IMR-90 (cell line): ENCODE measurements around the gene KLK6. TPM values are rescaled to one million over a fixed set of nuclear protein-coding genes. Genes with fewer than 3 reads are reported as not detected.

ENCODE experiments used
- ATAC-seq: fragments of 200-7000 bp; cut with Tn5 transposase; 2 replicates; pipeline ENCODE4 v1.9.1; 2020; ENCODE audit warnings: low read depth, mild to moderate bottlenecking, moderate library complexity
- BruUV-seq: library from RNA; stranded (reverse); fragments of 400-500 nt; replicated peaks from 2 replicates; lab custom pipeline; 2021; lab: Mats Ljungman, UMichigan
- CTCF ChIA-PET: fragments of 300-600 bp; formaldehyde crosslinking; extraction: SDS; loops from one replicate; lab custom pipeline; 2021; ENCODE audit warnings: antibody characterized with exemption; lab: Yijun Ruan, JAX
- POLR2A ChIA-PET: fragments of 300-600 bp; sonication (Branson Sonifier 250); formaldehyde crosslinking; loops from one replicate; lab custom pipeline; 2022; ENCODE audit warnings: antibody characterized with exemption; ENCODE audit not compliant: unreplicated experiment; lab: Charles Lee
- DNase-seq: peaks from one replicate; pipeline ENCODE4 v3.0.0; 2013
- H2AFZ ChIP-seq: replicated peaks from 2 replicates; pipeline ENCODE3; 2013; ENCODE audit warnings: low read length, mild to moderate bottlenecking; ENCODE audit not compliant: poor library complexity
- H2AK5ac ChIP-seq: 2 replicates; pipeline ENCODE4 v1.6.1; 2013; ENCODE audit warnings: low read depth, low read length, inconsistent platforms
- H2AK9ac ChIP-seq: replicated peaks from 2 replicates; pipeline ENCODE3; 2013; ENCODE audit warnings: mild to moderate bottlenecking, low read depth, low read length, moderate library complexity; ENCODE audit not compliant: poor library complexity
- H2BK120ac ChIP-seq: 2 replicates; pipeline ENCODE4 v1.6.1; 2013; ENCODE audit warnings: low read depth, low read length, inconsistent platforms
- H2BK15ac ChIP-seq: 3 replicates; pipeline ENCODE4 v1.6.1; 2013; ENCODE audit warnings: low read depth, low read length, inconsistent platforms
- H2BK20ac ChIP-seq: 2 replicates; pipeline ENCODE4 v1.6.1; 2013; ENCODE audit warnings: low read depth, mild to moderate bottlenecking, inconsistent platforms, low read length, moderate library complexity
- H2BK5ac ChIP-seq: 2 replicates; pipeline ENCODE4 v1.6.1; 2013; ENCODE audit warnings: mild to moderate bottlenecking, low read depth, low read length, inconsistent platforms; ENCODE audit not compliant: poor library complexity, severe bottlenecking
- H3K14ac ChIP-seq: replicated peaks from 2 replicates; pipeline ENCODE4 v1.6.1; 2013; ENCODE audit warnings: low read depth, low read length, inconsistent platforms
- H3K18ac ChIP-seq: 2 replicates; pipeline ENCODE4 v1.6.1; 2013; ENCODE audit warnings: low read depth, low read length, control low read depth
- H3K23ac ChIP-seq: 2 replicates; pipeline ENCODE4 v1.6.1; 2013; ENCODE audit warnings: low read depth, low read length, inconsistent platforms
- H3K27ac ChIP-seq: 2 replicates; pipeline ENCODE4 v1.5.1; 2013; ENCODE audit warnings: mild to moderate bottlenecking, control low read depth, low read length; ENCODE audit not compliant: insufficient read depth
- H3K27me3 ChIP-seq: 2 replicates; pipeline ENCODE4 v1.6.1; 2013; ENCODE audit warnings: low read length; ENCODE audit not compliant: control insufficient read depth, insufficient read depth
- H3K36me3 ChIP-seq: 2 replicates; pipeline ENCODE4 v1.6.1; 2013; ENCODE audit warnings: low read length, mixed read lengths; ENCODE audit not compliant: control insufficient read depth, insufficient read depth
- H3K4ac ChIP-seq: 2 replicates; pipeline ENCODE4 v1.6.1; 2013; ENCODE audit warnings: low read depth, low read length, inconsistent platforms
- H3K4me1 ChIP-seq: 2 replicates; pipeline ENCODE4 v1.6.1; 2013; ENCODE audit warnings: low read length, mixed read lengths; ENCODE audit not compliant: control insufficient read depth, insufficient read depth
- H3K4me2 ChIP-seq: 2 replicates; pipeline ENCODE4 v1.6.1; 2013; ENCODE audit warnings: low read depth, mild to moderate bottlenecking, control low read depth, low read length, moderate library complexity
- H3K4me3 ChIP-seq: 2 replicates; pipeline ENCODE4 v1.5.1; 2013; ENCODE audit warnings: low read depth, mild to moderate bottlenecking, control low read depth, low read length, moderate library complexity; ENCODE audit not compliant: insufficient read depth
- H3K56ac ChIP-seq: 2 replicates; pipeline ENCODE4 v1.6.1; 2013; ENCODE audit warnings: low read length, inconsistent platforms; ENCODE audit not compliant: insufficient read depth; ENCODE audit errors: extremely low read depth
- H3K79me1 ChIP-seq, 2 experiments: 2 replicates each; pipeline ENCODE4 v1.6.1; 2013; ENCODE audit warnings: low read length in 2 of 2, inconsistent platforms in 1 of 2, low read depth in 1 of 2
- H3K9ac ChIP-seq: 2 replicates; pipeline ENCODE4 v1.6.1; 2013; ENCODE audit warnings: low read depth, low read length, control low read depth
- H3K9me1 ChIP-seq: 2 replicates; pipeline ENCODE4 v1.6.1; 2013; ENCODE audit warnings: low read length, inconsistent platforms; ENCODE audit not compliant: insufficient read depth
- H3K9me3 ChIP-seq: 2 replicates; pipeline ENCODE4 v1.6.1; 2013; ENCODE audit warnings: low read length; ENCODE audit not compliant: control insufficient read depth, insufficient read depth
- H4K20me1 ChIP-seq: 2 replicates; pipeline ENCODE4 v1.6.1; 2013; ENCODE audit warnings: low read length, inconsistent platforms; ENCODE audit not compliant: insufficient read depth
- H4K5ac ChIP-seq: 2 replicates; pipeline ENCODE4 v1.6.1; 2013; ENCODE audit warnings: mild to moderate bottlenecking, low read depth, low read length, control low read depth
- H4K8ac ChIP-seq, 2 experiments: 2 replicates each; pipeline ENCODE4 v1.6.1; 2013; ENCODE audit warnings: low read depth in 2 of 2, low read length in 2 of 2, control low read depth in 1 of 2, inconsistent platforms in 1 of 2
- H4K91ac ChIP-seq: 2 replicates; pipeline ENCODE4 v1.6.1; 2013; ENCODE audit warnings: low read depth, low read length, inconsistent platforms; ENCODE audit not compliant: insufficient read depth
- BHLHE40 ChIP-seq: fragments of 150-350 bp; IDR thresholded peaks from 2 replicates; pipeline ENCODE4 v1.6.1; 2016; ENCODE audit warnings: mild to moderate bottlenecking, low read depth, low read length
- FOS ChIP-seq: fragments of 150-350 bp; IDR thresholded peaks from 2 replicates; pipeline ENCODE4 v1.6.1; 2016; ENCODE audit warnings: low read depth, low read length
- MAFK ChIP-seq: IDR thresholded peaks from 2 replicates; pipeline ENCODE4 v1.6.1; 2012; ENCODE audit warnings: low read depth, low read length, improper control_type of control experiment
- MAZ ChIP-seq: IDR thresholded peaks from 2 replicates; pipeline ENCODE4 v1.6.1; 2012; ENCODE audit warnings: low read depth, mild to moderate bottlenecking, low read length, improper control_type of control experiment, moderate library complexity, borderline replicate concordance
- NFE2L2 ChIP-seq: fragments of 150-350 bp; IDR thresholded peaks from 2 replicates; pipeline ENCODE4 v1.6.1; 2016; ENCODE audit warnings: low read depth, mild to moderate bottlenecking, low read length
- RCOR1 ChIP-seq: IDR thresholded peaks from 2 replicates; pipeline ENCODE4 v1.6.1; 2012; ENCODE audit warnings: mild to moderate bottlenecking, low read length, improper control_type of control experiment; ENCODE audit not compliant: insufficient replicate concordance
- WGBS, 2 experiments: methylation state at CpG; one replicate each; pipeline versions ENCODE4 v1.1.5 to v1.1.7; 2013; ENCODE audit warnings: missing lambda C conversion rate in 2 of 2; ENCODE audit not compliant: insufficient read length in 1 of 2; ENCODE audit errors: extremely low coverage in 2 of 2; 5-methylcytosine and 5-hydroxymethylcytosine counted together
- dilution Hi-C: fragments of 300-500 bp; cut with HindIII; formaldehyde crosslinking; loops from one replicate; pipeline ENCODE4 v1.14.3; 2018; ENCODE audit warnings: low sequenced_read_pairs; ENCODE audit not compliant: unreplicated experiment
- in situ Hi-C: fragments of 300-500 bp; cut with MboI; formaldehyde crosslinking; loops from 3 replicates; pipeline ENCODE4 v1.14.3; 2019; ENCODE audit warnings: low sequenced_read_pairs, inconsistent platforms, mixed read lengths
- intact Hi-C: fragments of 100-400 bp; cut with micrococcal nuclease; formaldehyde crosslinking; loops from 2 replicates; pipeline ENCODE4 v1.10.0; 2022
- polyA plus RNA-seq, 3 experiments: library from polyadenylated mRNA; depleted of rRNA; stranded (reverse); fragments of >200 nt; gene quantifications; 2 replicates each; pipeline ENCODE4 v1.2.3, GENCODE V29; 2012; ENCODE audit warnings: low replicate concordance in 1 of 3
- total RNA-seq: library from RNA; depleted of rRNA; stranded (reverse); fragments of >200 nt; gene quantifications from 2 replicates; pipeline ENCODE4 v1.2.3, GENCODE V29; 2012

KLK6 gene
- total and polyA plus RNA-seq, 2 of the 4 experiments (the other 2 are of a cell fraction), result not detected

GRCh38 chr19:50933640-50934039 is 35.8 kb downstream of the KLK6 start:
- Histone ChIP-seq H2AFZ (no peak overlapping the region), H3K9me3 (no peaks in the 10 kb centered on the region), H3K27ac (no peak overlapping the region), H3K4me3 (no peak overlapping the region), H4K20me1 (no peaks in the 10 kb centered on the region), H3K27me3 (no peaks in the 10 kb centered on the region), H2BK20ac (no peak overlapping the region), H3K9ac (no peak overlapping the region), H4K5ac (no peak overlapping the region), H3K56ac (no peak overlapping the region), H2BK5ac (no peak overlapping the region), H3K23ac (no peak overlapping the region), H3K4ac (no peak overlapping the region), H3K79me1 (no peaks in the 10 kb centered on the region), H4K91ac (no peak overlapping the region), H3K36me3 (no peaks in the 10 kb centered on the region), H2AK9ac (no peak overlapping the region), H4K8ac (no peak overlapping the region), H3K4me2 (no peak overlapping the region), H3K9me1 (no peaks in the 10 kb centered on the region), H2BK120ac (no peak overlapping the region), H2AK5ac (no peak overlapping the region), H3K18ac (no peak overlapping the region), H2BK15ac (no peak overlapping the region), H3K14ac (no peak overlapping the region), H3K4me1 (no peaks in the 10 kb centered on the region)
- peak; percentile 24 for DNase-seq
- BruUV-seq, result no TSS peak
- intact Hi-C loops (loop anchor here (5.0 kb wide), 1 partner anchor 164 kb away; no protein-coding TSS in a partner anchor), dilution Hi-C loops (no loop called here), in situ Hi-C loops (no loop called here)
- no peak for TF ChIP-seq MAZ
- TF ChIP-seq NFE2L2, result peak; percentile 97
- no peak for TF ChIP-seq BHLHE40
- no peak for TF ChIP-seq FOS
- TF ChIP-seq MAFK, result peak; percentile 51; the same call in 1 of the 2 replicates
- TF ChIP-seq RCOR1, result no peak
- ATAC-seq, result no peak
- CTCF ChIA-PET, result interaction anchor here (0.9 kb wide), 1 partner anchor 576 kb away, joined by 5 read pairs; no protein-coding TSS in a partner anchor
- POLR2A ChIA-PET, result no interaction called here
- WGBS, 2 experiments, result 90% methylated on average over 2 of the region's 8 CpGs; no CpG with 5 or more reads in 1 of the 2 experiments
